HepG2 (cell line): ENCODE measurements around the gene SPRED2. TPM values are rescaled to one million over a fixed set of nuclear protein-coding genes. Genes with fewer than 3 reads are reported as not detected.

Source experiments
- AGO1 ChIP-seq: fragments of 200-400 bp; formaldehyde crosslinking; IDR thresholded peaks from 2 replicates; pipeline ENCODE4 v1.6.1; 2017; ENCODE audit warnings: mild to moderate bottlenecking, low read depth, low read length, moderate library complexity; ENCODE audit not compliant: poor library complexity, severe bottlenecking
- CCAR2 ChIP-seq: fragments of 200-400 bp; formaldehyde crosslinking; optimal IDR thresholded peaks from 2 replicates; pipeline ENCODE3; 2018; ENCODE audit warnings: low read depth, mild to moderate bottlenecking, low read length, moderate library complexity
- HIVEP1 ChIP-seq: sonication (generic); formaldehyde crosslinking; IDR thresholded peaks from 2 replicates; pipeline ENCODE4 v1.4.0; 2020; ENCODE audit warnings: mild to moderate bottlenecking, missing genetic modification reagents
- JUNB ChIP-seq: sonication (generic); formaldehyde crosslinking; IDR thresholded peaks from 2 replicates; pipeline ENCODE4 v1.8.0; 2022; ENCODE audit warnings: missing genetic modification reagents, mild to moderate bottlenecking, borderline replicate concordance
- KLF12 ChIP-seq: sonication (generic); formaldehyde crosslinking; IDR thresholded peaks from 2 replicates; pipeline ENCODE4 v1.4.0; 2020; ENCODE audit warnings: missing genetic modification reagents, borderline replicate concordance
- MEIS1 ChIP-seq: sonication (generic); formaldehyde crosslinking; IDR thresholded peaks from 2 replicates; pipeline ENCODE4 v1.9.0; 2021; ENCODE audit warnings: mild to moderate bottlenecking, missing genetic modification reagents, moderate library complexity, borderline replicate concordance
- MYC ChIP-seq: sonication (generic); formaldehyde crosslinking; IDR thresholded peaks from 2 replicates; pipeline ENCODE4 v1.9.0; 2021; ENCODE audit warnings: missing genetic modification reagents, borderline replicate concordance
- MYNN ChIP-seq: sonication (generic); formaldehyde crosslinking; IDR thresholded peaks from 2 replicates; pipeline ENCODE4 v1.4.0; 2020; ENCODE audit warnings: mild to moderate bottlenecking, low read depth, missing genetic modification reagents
- SAP130 ChIP-seq: IDR thresholded peaks from 2 replicates; pipeline ENCODE4 v1.6.1; 2016; ENCODE audit warnings: low read depth
- SIX4 ChIP-seq: sonication (generic); formaldehyde crosslinking; IDR thresholded peaks from 2 replicates; pipeline ENCODE4 v1.4.0; 2020; ENCODE audit warnings: missing genetic modification reagents
- TIGD3 ChIP-seq: sonication (generic); formaldehyde crosslinking; IDR thresholded peaks from 2 replicates; pipeline ENCODE4 v1.5.1; 2020; ENCODE audit warnings: mild to moderate bottlenecking, missing genetic modification reagents, borderline replicate concordance
- TSC22D2 ChIP-seq: sonication (generic); formaldehyde crosslinking; IDR thresholded peaks from 2 replicates; pipeline ENCODE4 v1.5.1; 2020; ENCODE audit warnings: missing genetic modification reagents, mild to moderate bottlenecking, borderline replicate concordance
- ZKSCAN1 ChIP-seq: fragments of 150-350 bp; IDR thresholded peaks from 2 replicates; pipeline ENCODE4 v1.6.1; 2014; ENCODE audit warnings: low read length
- ZNF10 ChIP-seq: sonication (generic); formaldehyde crosslinking; IDR thresholded peaks from 2 replicates; pipeline ENCODE4 v1.4.0; 2020; ENCODE audit warnings: mild to moderate bottlenecking, low read depth, missing genetic modification reagents, borderline replicate concordance
- ZNF18 ChIP-seq: sonication (generic); formaldehyde crosslinking; IDR thresholded peaks from 2 replicates; pipeline ENCODE4 v1.8.0; 2022; ENCODE audit warnings: mild to moderate bottlenecking, missing genetic modification reagents; ENCODE audit not compliant: insufficient replicate concordance
- ZNF282 ChIP-seq: fragments of 450-650 bp; IDR thresholded peaks from 2 replicates; pipeline ENCODE4 v1.6.1; 2018; ENCODE audit not compliant: partially characterized antibody
- ZNF318 ChIP-seq: sonication (generic); formaldehyde crosslinking; IDR thresholded peaks from 2 replicates; pipeline ENCODE4 v1.4.0; 2020; ENCODE audit warnings: mild to moderate bottlenecking, missing genetic modification reagents
- ZNF564 ChIP-seq: sonication (generic); formaldehyde crosslinking; IDR thresholded peaks from 2 replicates; pipeline ENCODE4 v1.8.1; 2023; ENCODE audit warnings: mild to moderate bottlenecking, missing genetic modification reagents
- ZNF816 ChIP-seq: sonication (generic); formaldehyde crosslinking; IDR thresholded peaks from 2 replicates; pipeline ENCODE4 v1.8.0; 2022; ENCODE audit warnings: missing genetic modification reagents, mild to moderate bottlenecking, borderline replicate concordance
- polyA plus RNA-seq, 8 experiments: library from polyadenylated mRNA; depleted of rRNA in 3 of 8; stranded (reverse) in 7 of 8; unstranded in 1 of 8; fragments of >200 nt; fragmentation: Illumina TruSeq in 4 of 8; extraction: Trizol in 4 of 8; gene quantifications; 2 replicates each; pipeline versions ENCODE4 v1.2.1 to v1.2.3, GENCODE V29; 2011 to 2016; ENCODE audit warnings: low read depth in 4 of 8, missing spikeins in 1 of 8, mixed read lengths in 1 of 8; ENCODE audit not compliant: insufficient read depth in 1 of 8
- total RNA-seq, 5 experiments: library from RNA; depleted of rRNA; stranded (reverse); fragments of >200 nt; fragmentation: Illumina TruSeq; extraction: Trizol; gene quantifications; 2 replicates each; pipeline ENCODE4 v1.2.3, GENCODE V29; 2016; ENCODE audit warnings: low read depth in 1 of 5

The SPRED2 gene
- total and polyA plus RNA-seq, 2 of the 13 experiments (the other 11 are each of a cell fraction or from before 2014, with no cell fraction given): 13.0 to 37.0 TPM

- no peak for TF ChIP-seq ZNF318 (CRISPR knock-in tag)
- TF ChIP-seq HIVEP1 (CRISPR knock-in tag): no peak
- peak; percentile 55; the same call in 1 of the 2 replicates for TF ChIP-seq MYC (CRISPR knock-in tag)
- TF ChIP-seq SIX4 (CRISPR knock-in tag): peak; percentile 96
- no peak for TF ChIP-seq ZNF10 (CRISPR knock-in tag)
- TF ChIP-seq ZNF282: no peak
- TF ChIP-seq MEIS1 (CRISPR knock-in tag): no peak
- no peak for TF ChIP-seq ZKSCAN1
- no peak for TF ChIP-seq AGO1
- no peak for TF ChIP-seq TIGD3
- TF ChIP-seq ZNF564 (CRISPR knock-in tag): 0 out of 2 replicates have a peak, but pooled peaks have one; percentile 36
- no peak for TF ChIP-seq CCAR2
- TF ChIP-seq SAP130 (CRISPR knock-in tag): peak; percentile 78
- TF ChIP-seq MYNN: no peak
- no peak for TF ChIP-seq ZNF18 (CRISPR knock-in tag)
- TF ChIP-seq ZNF816 (CRISPR knock-in tag): peak; percentile 99
- no peak for TF ChIP-seq JUNB (CRISPR knock-in tag)
- no peak for TF ChIP-seq KLF12
- no peak; the same call in 1 of the 2 replicates for TF ChIP-seq TSC22D2 (CRISPR knock-in tag)
Measured at GRCh38 chr2:65370387-65371073, 61.9 kb downstream of the SPRED2 start (continued).
